NCI-H1048 (cell line): ENCODE measurements around the gene RSPH10B.
"Not testable (repeated sequence)": the region's sequence is repeated elsewhere in the genome, so short reads cannot be mapped to it uniquely, and the experiment has no call there.

Source experiments
- DNase-seq: peaks from one replicate; lab custom pipeline; 2025; lab: John Stamatoyannopoulos, UW

The RSPH10B gene

DNA sequence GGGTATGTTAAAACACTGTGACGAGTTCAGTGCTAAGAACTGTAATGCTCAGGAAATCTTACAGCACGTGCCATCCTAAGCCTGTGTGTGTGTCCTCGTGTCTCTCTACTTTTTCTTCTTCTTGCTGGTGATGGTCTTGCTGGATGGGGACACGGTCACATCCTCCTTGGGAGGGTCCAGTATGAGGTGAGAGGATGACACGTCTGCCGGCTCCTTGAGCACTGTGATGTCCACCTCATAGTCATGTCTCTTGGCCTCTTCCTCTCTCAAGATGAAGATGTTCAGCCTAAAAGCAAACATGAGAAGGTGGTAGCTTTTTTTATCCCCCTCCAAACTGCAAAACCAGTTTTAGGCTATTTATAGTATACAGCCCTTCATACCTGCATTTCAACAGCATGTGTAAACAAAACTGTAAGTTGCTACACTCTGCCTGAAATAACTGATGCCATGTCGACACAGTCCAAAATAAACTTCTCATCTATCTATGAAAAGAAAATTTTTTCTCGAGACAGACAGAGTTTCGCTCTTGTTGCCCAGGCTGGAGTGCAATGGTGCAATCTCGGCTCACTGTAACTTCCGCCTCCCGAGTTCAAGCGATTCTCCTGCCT is 44.1 kb downstream of the RSPH10B start:
- DNase-seq = not testable (repeated sequence)

DNA sequence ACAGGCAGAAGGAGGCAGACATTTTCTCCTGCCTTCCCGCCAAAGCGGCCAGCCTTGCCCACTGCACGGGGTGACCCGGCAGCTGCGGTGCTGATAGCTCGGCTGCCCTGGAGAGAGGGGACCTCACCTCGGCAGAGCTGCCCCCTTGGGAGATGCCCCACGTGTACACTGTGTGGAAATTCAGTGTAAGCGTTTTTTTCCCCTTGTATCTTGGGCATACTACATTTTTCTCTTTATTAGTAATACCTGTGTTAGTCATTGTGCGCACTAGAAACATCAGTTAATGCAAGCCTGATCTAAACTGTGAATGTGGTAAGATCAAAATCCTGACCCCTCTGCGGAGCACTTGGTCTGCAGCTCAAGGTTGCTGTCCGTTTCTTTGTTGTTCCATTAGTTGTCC is 45.9 kb downstream of the RSPH10B start:
- not testable (repeated sequence) for DNase-seq

DNA sequence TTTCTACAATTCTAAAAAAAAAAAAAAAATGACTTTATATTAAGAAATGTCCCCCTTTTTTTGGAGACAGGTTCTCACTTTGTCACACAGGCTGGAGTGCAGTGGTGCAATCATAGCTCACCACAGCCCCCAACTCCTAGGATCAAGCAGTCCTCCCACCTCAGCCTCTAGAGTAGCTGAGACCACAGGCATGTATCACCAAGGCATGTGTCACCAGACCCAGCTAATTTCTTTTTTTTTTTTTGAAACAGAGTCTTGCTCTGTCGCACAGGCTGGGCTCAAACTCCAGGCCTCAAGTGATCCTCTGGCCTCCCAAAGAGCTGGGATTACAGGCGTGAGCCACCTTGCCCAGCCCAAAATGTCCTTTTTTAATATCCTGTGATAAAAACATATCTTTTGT is 46.3 kb downstream of the RSPH10B start:
- DNase-seq = not testable (repeated sequence)

DNA sequence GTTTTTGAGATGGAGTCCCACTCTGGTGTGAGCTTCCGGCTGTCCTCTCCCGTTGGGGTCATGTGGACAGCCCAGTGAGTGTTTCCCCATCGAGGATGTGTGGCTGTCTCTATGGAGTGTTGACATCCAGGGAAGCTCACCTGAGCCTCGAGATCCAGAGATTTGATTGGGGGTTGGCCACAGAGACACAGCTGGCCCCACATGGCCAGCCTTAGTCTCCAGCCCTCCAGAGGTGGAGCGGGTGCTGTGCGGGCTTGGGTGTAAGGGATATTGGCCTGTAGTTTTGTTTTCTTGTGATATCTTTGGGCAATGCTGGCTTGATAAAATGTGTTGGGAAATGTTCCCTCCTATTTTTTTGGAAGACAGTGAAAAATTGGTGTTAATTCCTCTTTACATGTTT is 54.0 kb downstream of the RSPH10B start:
- not testable (repeated sequence) for DNase-seq

DNA sequence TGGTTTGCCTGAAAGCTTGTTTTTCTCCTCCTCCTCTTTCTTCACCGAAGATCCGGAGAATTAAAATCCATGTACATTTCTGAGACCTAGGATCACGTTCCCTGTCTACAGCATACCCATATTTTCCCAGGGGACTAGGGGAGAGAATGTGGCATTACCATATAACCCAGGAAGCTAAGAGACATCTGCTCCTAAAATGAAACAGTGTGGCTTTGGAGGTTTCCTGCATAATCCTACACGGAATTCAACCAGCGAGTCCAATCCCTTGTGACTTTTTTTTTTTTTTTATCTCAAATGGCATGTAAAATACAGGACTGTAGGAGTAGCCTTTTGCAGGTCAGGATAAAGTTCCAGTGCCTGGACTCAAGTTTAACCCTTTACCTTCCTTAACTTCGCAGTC is 61.7 kb downstream of the RSPH10B start:
- DNase-seq = not testable (repeated sequence)

DNA sequence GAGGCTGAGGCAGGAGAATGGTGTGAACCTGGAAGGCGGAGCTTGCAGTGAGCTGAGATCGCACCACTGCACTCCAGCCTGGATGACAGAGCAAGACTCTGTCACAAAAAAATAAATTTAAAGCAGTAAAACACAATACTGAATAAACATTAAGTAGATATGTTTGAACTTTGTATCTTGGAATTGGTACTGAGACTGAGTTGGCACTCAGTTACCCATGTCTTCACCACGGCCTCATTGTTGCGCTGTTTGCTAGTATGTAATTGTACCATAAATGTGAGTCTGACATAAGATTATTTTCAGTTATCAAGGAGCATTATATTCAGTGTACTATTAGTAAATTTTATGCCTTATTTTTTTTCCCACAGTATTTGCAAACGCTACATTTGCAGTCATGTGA is 65.8 kb downstream of the RSPH10B start:
- DNase-seq = not testable (repeated sequence)

DNA sequence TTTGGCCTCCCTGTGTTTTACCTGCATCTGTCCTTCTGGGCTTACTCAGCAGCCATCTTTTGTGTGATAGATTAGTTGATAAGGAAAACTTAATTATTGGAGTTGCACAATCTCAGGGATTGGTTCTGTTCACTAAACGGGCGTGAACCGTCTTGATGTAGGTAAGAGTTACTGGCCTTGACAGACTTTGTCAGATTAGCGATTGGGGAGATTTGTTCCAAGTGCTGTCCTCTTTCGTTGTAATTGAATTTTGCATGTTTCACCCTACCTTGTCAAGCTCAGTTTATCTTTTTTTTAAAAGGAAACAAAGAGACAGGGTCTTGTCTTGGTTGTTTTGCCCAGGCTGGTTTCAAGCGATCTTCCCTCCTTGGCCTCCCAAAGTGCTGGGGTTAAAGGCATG is 67.5 kb downstream of the RSPH10B start:
- DNase-seq = not testable (repeated sequence)

DNA sequence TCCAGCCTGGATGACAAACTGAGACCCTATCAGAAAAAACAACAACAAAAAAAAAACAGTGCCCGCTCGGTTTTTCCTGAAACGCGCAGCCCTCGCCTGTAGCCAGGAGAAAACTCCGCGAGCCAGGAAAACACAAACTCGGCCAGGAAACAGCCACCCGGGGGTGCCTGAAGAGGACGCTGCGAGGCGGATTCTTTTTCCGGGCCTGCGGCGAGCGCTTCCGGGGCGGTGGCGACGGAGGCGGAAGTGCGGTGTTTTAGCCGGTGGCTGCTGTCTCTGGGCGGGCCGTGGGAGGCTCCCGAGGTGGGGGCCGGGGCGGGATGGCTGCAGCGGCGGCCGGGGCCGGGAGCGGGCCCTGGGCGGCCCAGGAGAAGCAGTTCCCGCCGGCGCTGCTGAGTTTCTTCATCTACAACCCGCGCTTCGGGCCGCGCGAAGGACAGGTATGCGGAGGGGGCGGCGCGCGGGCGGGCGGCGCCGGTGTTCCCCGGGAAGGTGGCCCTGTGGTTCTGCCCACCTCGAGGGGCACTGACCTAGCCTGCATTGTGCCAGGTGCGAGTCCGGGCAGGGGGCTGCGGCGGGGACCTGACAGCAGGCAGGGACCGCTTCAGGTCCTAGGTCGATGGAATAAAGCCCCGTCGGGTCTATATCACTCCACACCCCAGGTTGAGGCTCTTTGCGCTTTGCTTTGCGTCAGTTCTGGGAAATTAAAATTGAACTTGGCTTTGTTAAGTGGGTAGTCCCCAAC is 71.8 kb downstream of the RSPH10B start, which contains the start of gene CCZ1:
Gene CCZ1, plus strand, starts transcription at position 254 of the 745 bp plus-strand sequence. Its CDS starts 67 bp downstream, at position 321.
- DNase-seq = not testable (repeated sequence)

DNA sequence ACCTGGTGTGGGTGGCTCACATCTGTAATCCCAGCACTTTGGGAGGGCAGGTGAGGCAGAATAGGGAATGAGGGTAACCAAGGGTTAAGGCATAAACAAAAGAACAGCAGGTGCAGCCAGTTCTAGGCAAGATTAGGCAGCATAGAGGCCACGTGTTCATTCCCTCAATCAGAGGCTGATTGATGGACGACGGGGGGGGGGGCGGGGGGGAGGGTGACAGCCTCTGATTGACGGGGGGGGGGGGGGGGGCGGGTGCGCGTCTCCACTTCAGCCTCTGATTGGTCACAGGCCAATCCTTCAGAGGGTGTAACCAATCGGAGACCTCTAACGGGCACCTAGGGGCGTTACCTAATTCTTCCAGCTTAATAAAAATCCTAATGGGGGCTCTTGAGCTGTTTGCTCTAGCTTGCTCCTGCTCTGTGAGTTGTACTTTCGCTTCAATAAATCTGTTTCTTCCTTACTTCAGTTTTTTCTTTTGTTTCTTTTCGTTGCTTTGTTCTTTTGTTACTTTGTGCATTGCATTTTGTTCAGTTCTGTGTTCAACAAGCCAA is 73.0 kb downstream of the RSPH10B start:
- DNase-seq = not testable (repeated sequence)

DNA sequence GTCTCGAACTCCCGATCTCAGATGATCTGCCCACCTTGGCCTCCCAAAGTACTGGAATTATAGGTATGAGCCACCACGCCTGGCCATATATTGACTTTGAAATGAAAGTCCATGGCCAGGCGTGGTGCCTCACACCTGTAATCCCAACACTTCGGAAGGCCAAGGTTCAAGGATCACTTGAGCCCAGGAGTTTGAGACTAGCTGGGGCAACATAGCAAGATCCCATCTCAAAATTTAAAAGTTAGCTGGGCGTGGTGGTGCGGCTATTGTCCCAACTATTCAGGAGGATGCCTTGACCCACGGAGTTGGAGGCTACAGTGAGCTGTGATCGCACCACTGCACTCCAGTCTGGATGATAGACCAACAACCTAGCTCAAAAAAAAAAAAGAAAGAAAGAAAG is 78.0 kb downstream of the RSPH10B start:
- no peak for DNase-seq

DNA sequence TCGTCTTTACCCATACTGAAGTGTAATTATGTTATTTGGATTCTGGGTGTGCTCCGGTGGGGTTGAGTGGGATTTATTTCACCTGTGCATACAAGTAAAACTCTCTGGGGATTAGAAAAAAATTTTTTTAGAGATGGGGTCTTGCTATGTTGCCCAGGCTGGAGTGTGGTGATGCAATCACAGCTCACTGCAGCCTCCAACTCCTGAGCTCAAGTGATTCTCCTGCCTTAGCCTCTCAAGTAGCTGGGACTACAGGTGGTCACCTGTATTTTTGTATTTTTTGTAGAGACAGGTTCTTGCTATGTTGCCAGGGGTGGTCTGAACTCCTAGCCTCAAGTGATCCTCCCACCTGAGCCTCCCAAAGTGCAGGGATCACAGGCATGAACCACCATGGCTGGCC is 80.2 kb downstream of the RSPH10B start:
- DNase-seq = not testable (repeated sequence)

DNA sequence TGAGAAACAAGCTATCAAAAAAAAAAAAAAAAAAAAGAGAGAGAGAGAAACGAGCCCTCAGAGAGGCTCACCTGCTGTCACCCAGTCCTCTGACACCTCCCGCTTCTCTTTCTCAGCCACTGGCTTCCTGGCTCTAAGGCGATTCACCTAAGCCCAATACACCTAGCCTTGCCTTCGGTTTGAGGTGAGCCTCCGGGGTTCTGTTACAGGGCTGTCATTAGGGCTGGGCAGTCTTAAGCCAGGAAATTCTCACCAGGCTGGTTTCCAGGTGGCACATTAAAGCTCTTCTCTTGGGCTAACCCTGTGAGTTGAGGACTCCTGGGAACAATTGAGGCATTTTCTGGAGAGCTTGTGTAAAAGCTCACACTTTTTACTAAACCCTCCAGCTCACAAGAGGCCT is 82.5 kb downstream of the RSPH10B start:
- DNase-seq = not testable (repeated sequence)

DNA sequence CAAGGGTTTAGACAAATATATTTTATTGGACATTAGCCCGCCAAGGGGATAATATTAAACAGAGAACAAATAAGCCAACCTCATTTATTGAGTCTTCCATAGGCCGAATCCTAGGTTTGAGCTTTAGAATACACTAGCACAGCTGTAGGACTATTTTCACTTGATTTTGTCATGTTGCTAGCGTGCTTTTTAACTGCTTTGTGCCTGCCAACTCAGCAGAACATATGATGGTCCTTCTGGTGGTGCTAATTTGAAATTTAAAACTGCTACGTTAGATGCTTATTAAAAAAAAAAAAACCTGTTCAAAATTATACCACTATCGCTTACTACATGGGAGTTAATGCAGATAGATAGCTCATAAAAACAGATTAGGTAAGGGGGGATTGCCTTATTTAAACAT is 86.1 kb downstream of the RSPH10B start:
- DNase-seq = not testable (repeated sequence)

DNA sequence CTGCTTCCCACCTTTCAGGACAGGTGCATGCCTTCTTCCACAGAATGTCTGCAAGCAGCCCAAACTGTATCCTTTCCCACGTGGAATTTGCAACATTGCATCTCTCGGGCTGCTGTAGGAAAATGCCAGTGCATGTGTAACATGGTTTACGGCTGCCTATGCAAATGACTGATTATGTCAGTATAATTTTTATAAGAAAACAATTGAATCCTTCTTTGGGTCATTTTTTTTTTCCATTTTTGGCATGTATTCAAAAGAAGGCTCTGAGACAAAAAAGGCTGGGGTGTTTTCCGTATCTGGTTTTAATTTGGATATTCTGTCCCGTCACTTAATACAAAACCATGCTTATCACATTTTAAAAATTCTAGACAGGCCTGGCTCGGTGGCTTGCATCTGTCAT is 90.4 kb downstream of the RSPH10B start:
- DNase-seq = peak; percentile 29

DNA sequence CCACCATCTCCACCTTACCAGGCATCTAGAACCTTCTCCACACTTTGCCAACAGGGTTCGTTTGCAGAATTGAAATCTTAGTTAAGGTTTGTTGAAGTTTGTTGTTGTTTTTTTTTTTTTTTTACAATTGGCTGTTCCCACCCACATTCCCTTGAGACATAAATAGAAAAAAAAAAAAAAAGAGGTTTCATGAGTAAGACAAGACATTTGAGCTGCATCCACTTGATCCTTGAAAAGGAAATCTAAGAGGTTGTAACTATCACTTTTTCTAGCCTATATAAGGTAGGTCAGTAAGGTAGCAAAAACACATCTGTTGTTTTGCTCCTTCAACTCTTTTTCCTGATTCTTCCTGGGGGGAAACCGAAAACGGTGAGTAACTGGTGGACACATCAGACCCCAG is 90.9 kb downstream of the RSPH10B start:
- DNase-seq = not testable (repeated sequence)
